SK-N-SH (cell line): Measurements from ENCODE around the gene THBS2. TPM values are rescaled to one million over a fixed set of nuclear protein-coding genes. Genes with fewer than 3 reads are reported as not detected.

ENCODE experiments used
- CTCF ChIA-PET: fragments of 300-600, 350-600 bp; formaldehyde crosslinking; extraction: SDS; loops from one replicate; lab custom pipeline; 2021; lab: Yijun Ruan, JAX
- POLR2A ChIA-PET: fragments of 350-600 bp; sonication (Branson Sonifier 250); formaldehyde crosslinking; extraction: SDS; loops from one replicate; lab custom pipeline; 2020; ENCODE audit warnings: antibody characterized with exemption, inconsistent platforms; lab: Yijun Ruan, JAX
- DNase-seq: peaks from one replicate; pipeline ENCODE4 v3.0.0; 2012
- H2AFZ ChIP-seq: fragments of 200-600 bp; sonication (generic); 2 replicates; pipeline ENCODE4 v1.8.1; 2016; ENCODE audit warnings: antibody characterized with exemption, mild to moderate bottlenecking, low read depth
- H3F3A ChIP-seq: fragments of 200-600 bp; sonication (generic); replicated peaks from 2 replicates; pipeline ENCODE3; 2016; ENCODE audit warnings: antibody characterized with exemption, mild to moderate bottlenecking; ENCODE audit not compliant: insufficient read depth
- H3K27ac ChIP-seq, 2 experiments: fragments of 200-500 bp in 1 of 2; fragments of 200-600 bp in 1 of 2; sonication (Bioruptor generic) in 1 of 2; sonication (generic), shearing (Covaris generic) in 1 of 2; 2 replicates each; pipeline versions ENCODE4 v1.5.1 to v1.6.1; 2014 to 2016; ENCODE audit warnings: low read depth in 2 of 2, inconsistent platforms in 1 of 2, low read length in 1 of 2, mild to moderate bottlenecking in 1 of 2, mixed read lengths in 1 of 2
- H3K27me3 ChIP-seq: fragments of 200-600 bp; sonication (generic), shearing (Covaris generic); 2 replicates; pipeline ENCODE4 v1.6.1; 2016; ENCODE audit warnings: mixed run types; ENCODE audit not compliant: insufficient read depth
- H3K36me3 ChIP-seq, 2 experiments: fragments of 200-500 bp in 1 of 2; fragments of 200-600 bp in 1 of 2; sonication (Bioruptor generic) in 1 of 2; sonication (generic) in 1 of 2; replicated peaks in 1 of 2; 2 replicates each; pipeline versions ENCODE3 to v1.5.1; 2014 to 2016; ENCODE audit warnings: low read length in 1 of 2, mild to moderate bottlenecking in 1 of 2; ENCODE audit not compliant: insufficient read depth in 2 of 2, control insufficient read depth in 1 of 2
- H3K4me1 ChIP-seq, 2 experiments: fragments of 200-500 bp in 1 of 2; fragments of 200-600 bp in 1 of 2; sonication (Bioruptor generic) in 1 of 2; sonication (generic), shearing (Covaris generic) in 1 of 2; 2 replicates each; pipeline versions ENCODE4 v1.5.1 to v1.6.1; 2014 to 2016; ENCODE audit warnings: low read depth in 1 of 2, low read length in 1 of 2, mixed run types in 1 of 2; ENCODE audit not compliant: insufficient read depth in 2 of 2, control insufficient read depth in 1 of 2
- H3K4me2 ChIP-seq: fragments of 200-600 bp; sonication (generic), shearing (Covaris generic); 2 replicates; pipeline ENCODE4 v1.6.1; 2017; ENCODE audit warnings: mixed run types
- H3K4me3 ChIP-seq, 2 experiments: fragments of 200-500 bp in 1 of 2; fragments of 200-600 bp in 1 of 2; sonication (Bioruptor generic) in 1 of 2; sonication (generic), shearing (Covaris generic) in 1 of 2; 2 replicates each; pipeline versions ENCODE4 v1.5.1 to v1.8.1; 2014 to 2016; ENCODE audit warnings: low read depth in 2 of 2, inconsistent platforms in 1 of 2, low read length in 1 of 2, mild to moderate bottlenecking in 1 of 2, mixed read lengths in 1 of 2, moderate library complexity in 1 of 2
- H3K79me2 ChIP-seq: fragments of 200-600 bp; sonication (generic); 2 replicates; pipeline ENCODE4 v1.8.1; 2017; ENCODE audit warnings: mild to moderate bottlenecking; ENCODE audit not compliant: insufficient read depth
- H3K9ac ChIP-seq: fragments of 200-600 bp; sonication (generic); 2 replicates; pipeline ENCODE4 v1.6.1; 2017; ENCODE audit warnings: mixed run types
- H3K9me2 ChIP-seq: fragments of 200-600 bp; sonication (generic); 2 replicates; pipeline ENCODE4 v1.6.1; 2017; ENCODE audit warnings: mixed run types
- H3K9me3 ChIP-seq: fragments of 200-600 bp; sonication (generic); 2 replicates; pipeline ENCODE4 v1.6.1; 2017; ENCODE audit warnings: mixed run types, mild to moderate bottlenecking, moderate library complexity
- H4K20me1 ChIP-seq: fragments of 200-600 bp; sonication (generic); 2 replicates; pipeline ENCODE4 v1.6.1; 2017; ENCODE audit warnings: mild to moderate bottlenecking, mixed run types; ENCODE audit not compliant: insufficient read depth
- CHD2 ChIP-seq: fragments of 150-350 bp; IDR thresholded peaks from 2 replicates; pipeline ENCODE4 v1.6.1; 2018; ENCODE audit warnings: low read length; ENCODE audit not compliant: partially characterized antibody
- EZH2phosphoT487 ChIP-seq: fragments of 200-600 bp; sonication (generic); IDR thresholded peaks from 2 replicates; pipeline ENCODE4 v1.6.1; 2017; ENCODE audit warnings: low read depth, mixed run types, mild to moderate bottlenecking, antibody characterized with exemption, moderate library complexity, borderline replicate concordance
- JUND ChIP-seq: IDR thresholded peaks from 2 replicates; pipeline ENCODE4 v1.4.0; 2012
- RCOR1 ChIP-seq: fragments of 150-350 bp; IDR thresholded peaks from 2 replicates; pipeline ENCODE4 v1.6.1; 2017; ENCODE audit warnings: antibody characterized with exemption, low read length
- TEAD4 ChIP-seq: IDR thresholded peaks from 2 replicates; pipeline ENCODE4 v1.4.0; 2012; ENCODE audit warnings: mild to moderate bottlenecking, borderline replicate concordance; ENCODE audit not compliant: insufficient read depth
- WGBS: methylation state at CpG from one replicate; pipeline ENCODE4 v1.1.6; 2017; ENCODE audit warnings: low lambda C conversion rate; 5-methylcytosine and 5-hydroxymethylcytosine counted together
- polyA plus RNA-seq, 3 experiments: library from polyadenylated mRNA; depleted of rRNA; stranded (reverse); fragments of >200 nt; gene quantifications; 2 replicates each; pipeline ENCODE4 v1.2.3, GENCODE V29; 2012
- TF ChIP-seq, protein P1 (sequence below): IDR thresholded peaks from 2 replicates; pipeline ENCODE4; 2012
- TF ChIP-seq, protein P2 (sequence below): IDR thresholded peaks from 2 replicates; pipeline ENCODE4 v1.4.0; 2012; ENCODE audit warnings: low read depth
- TF ChIP-seq, protein P3 (sequence below): fragments of 150-350 bp; IDR thresholded peaks from 2 replicates; pipeline ENCODE4 v1.6.1; 2017; ENCODE audit warnings: antibody characterized with exemption, low read length, low read depth, borderline replicate concordance

Gene THBS2
- polyA plus RNA-seq, 1 of the 3 experiments (the other 2 are of a cell fraction): 166 TPM

DNA sequence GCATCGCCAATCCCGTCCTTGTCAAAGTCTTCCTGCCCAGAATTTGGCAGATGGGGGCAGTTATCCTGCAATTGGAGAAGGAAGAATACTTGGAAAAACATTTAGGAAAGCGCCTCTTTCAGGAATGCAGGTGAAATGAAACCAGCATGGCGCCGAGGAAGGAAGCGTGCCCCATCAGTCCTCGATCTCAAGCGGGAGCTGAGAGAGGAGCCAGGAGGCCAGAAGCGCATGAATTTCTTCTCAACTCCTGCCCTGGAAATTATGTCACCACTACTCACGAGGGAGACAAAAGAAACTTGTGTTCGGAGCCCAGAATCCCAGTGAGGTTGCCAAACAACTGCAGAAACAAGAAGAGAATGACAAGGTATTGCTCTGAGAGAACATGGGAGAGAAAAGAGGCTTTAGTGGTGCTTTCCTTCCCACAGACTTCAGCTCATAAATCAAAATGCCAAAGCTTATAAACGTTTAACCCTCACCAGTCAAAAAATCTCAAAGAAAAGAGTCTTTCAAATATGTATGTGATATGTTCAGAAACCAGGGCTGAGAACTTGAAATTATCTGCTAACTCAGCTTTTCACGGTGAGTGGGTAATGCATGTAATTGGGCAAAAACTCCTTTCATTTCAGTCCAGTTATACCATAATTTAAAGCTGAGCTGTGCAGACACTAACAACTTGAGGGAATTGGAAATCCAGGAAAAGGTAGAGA is 23.9 kb downstream of the THBS2 start:
- ChIA-PET POLR2A (no interaction called here), CTCF (no interaction called here)
- Histone ChIP-seq H3K9ac (no peak overlapping the region), H4K20me1 (no peaks in the 10 kb centered on the region), H3K4me2 (no peak overlapping the region), H3K9me2 (no peaks in the 10 kb centered on the region), H3F3A (peaks cover 4% of the 10 kb centered on the region), H3K36me3 (peaks cover 14 to 38% of the 10 kb centered on the region in 2 experiments), H3K79me2 (no peaks in the 10 kb centered on the region), H2AFZ (no peak overlapping the region), H3K4me3 (no peak overlapping the region)
- no peak for TF ChIP-seq RCOR1
- TF ChIP-seq, all 33 proteins: peak for 0
- H3K9me3 ChIP-seq: no peaks in the 10 kb centered on the region
- DNase-seq: no peak
- no peaks in the 10 kb centered on the region for H3K4me1 ChIP-seq
- 67% methylated on average over 13 of the region's 13 CpGs for WGBS
- H3K27me3 ChIP-seq: no peaks in the 10 kb centered on the region
- H3K27ac ChIP-seq: no peak overlapping the region

DNA sequence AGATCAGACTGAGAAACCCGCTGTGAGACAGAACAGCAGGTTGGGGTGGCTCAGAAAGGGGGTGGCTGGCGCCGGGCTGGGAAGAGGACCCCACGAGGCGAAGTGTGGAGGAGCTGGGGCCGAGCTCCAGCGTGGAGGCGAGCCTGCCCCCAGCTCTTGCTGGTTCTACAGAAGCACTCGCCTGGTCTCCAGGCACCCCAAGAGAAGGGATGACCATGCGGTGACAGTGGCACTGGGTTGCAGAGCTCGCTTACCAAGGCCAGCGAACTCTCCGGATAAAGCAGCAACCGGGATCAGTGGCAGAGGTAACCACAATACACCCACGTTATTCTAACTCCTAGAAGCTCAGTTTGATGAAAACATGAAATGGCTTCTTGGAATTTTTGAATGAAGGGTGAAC is 26.5 kb downstream of the THBS2 start:
- H2AFZ ChIP-seq: no peak overlapping the region
- H3K36me3 ChIP-seq: peaks cover 24 to 54% of the 10 kb centered on the region in 2 experiments
- H3K27ac ChIP-seq: no peak overlapping the region
- H3K4me3 ChIP-seq: no peak overlapping the region
- H3K79me2 ChIP-seq: no peaks in the 10 kb centered on the region
- no peak overlapping the region for H3K4me2 ChIP-seq
- DNase-seq: no peak
- no peak overlapping the region for H3K9ac ChIP-seq
- no peaks in the 10 kb centered on the region for H3K27me3 ChIP-seq
- no peaks in the 10 kb centered on the region for H3K9me2 ChIP-seq
- WGBS: 85% methylated on average over 12 of the region's 15 CpGs
- no peaks in the 10 kb centered on the region for H4K20me1 ChIP-seq
- POLR2A ChIA-PET: no interaction called here
- no peaks in the 10 kb centered on the region for H3F3A ChIP-seq
- no peaks in the 10 kb centered on the region for H3K9me3 ChIP-seq
- H3K4me1 ChIP-seq: no peaks in the 10 kb centered on the region
- TF ChIP-seq, protein P1, sequence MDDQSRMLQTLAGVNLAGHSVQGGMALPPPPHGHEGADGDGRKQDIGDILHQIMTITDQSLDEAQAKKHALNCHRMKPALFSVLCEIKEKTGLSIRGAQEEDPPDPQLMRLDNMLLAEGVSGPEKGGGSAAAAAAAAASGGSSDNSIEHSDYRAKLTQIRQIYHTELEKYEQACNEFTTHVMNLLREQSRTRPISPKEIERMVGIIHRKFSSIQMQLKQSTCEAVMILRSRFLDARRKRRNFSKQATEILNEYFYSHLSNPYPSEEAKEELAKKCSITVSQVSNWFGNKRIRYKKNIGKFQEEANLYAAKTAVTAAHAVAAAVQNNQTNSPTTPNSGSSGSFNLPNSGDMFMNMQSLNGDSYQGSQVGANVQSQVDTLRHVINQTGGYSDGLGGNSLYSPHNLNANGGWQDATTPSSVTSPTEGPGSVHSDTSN: no peak
- TF ChIP-seq, protein P2, sequence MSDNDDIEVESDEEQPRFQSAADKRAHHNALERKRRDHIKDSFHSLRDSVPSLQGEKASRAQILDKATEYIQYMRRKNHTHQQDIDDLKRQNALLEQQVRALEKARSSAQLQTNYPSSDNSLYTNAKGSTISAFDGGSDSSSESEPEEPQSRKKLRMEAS: no peak
- no peak for TF ChIP-seq EZH2phosphoT487
- CTCF ChIA-PET: no interaction called here

DNA sequence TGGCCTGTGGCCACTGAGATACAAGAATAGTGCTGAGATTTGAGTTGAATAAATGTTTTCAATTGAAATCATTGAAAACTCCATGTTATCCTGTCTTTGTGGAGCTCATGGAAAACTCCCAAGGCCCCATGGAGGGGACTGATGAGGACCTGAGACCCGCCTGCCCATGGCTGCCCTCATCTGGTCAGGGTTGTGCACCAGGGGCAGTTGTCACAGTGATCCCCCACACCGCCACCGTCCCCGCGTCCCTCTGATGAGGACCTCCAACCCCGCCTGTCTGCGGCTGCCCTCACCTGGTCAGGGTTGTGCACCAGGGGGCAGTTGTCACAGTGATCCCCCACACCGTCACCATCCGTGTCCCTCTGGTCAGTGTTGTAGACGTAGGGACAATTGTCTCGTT is 27.8 kb downstream of the THBS2 start:
- Histone ChIP-seq H3K4me2 (no peak overlapping the region), H3K36me3 (peaks cover 32 to 59% of the 10 kb centered on the region in 2 experiments), H3K27me3 (no peaks in the 10 kb centered on the region), H3K4me3 (no peak overlapping the region), H4K20me1 (no peaks in the 10 kb centered on the region), H3K9ac (no peak overlapping the region), H3F3A (no peaks in the 10 kb centered on the region), H2AFZ (no peak overlapping the region), H3K9me2 (no peaks in the 10 kb centered on the region), H3K9me3 (no peaks in the 10 kb centered on the region), H3K4me1 (no peaks in the 10 kb centered on the region), H3K79me2 (no peaks in the 10 kb centered on the region), H3K27ac (no peak overlapping the region)
- WGBS: 88% methylated on average over 7 of the region's 11 CpGs
- ChIA-PET POLR2A (no interaction called here), CTCF (no interaction called here)
- no peak for DNase-seq
- TF ChIP-seq, protein P3, sequence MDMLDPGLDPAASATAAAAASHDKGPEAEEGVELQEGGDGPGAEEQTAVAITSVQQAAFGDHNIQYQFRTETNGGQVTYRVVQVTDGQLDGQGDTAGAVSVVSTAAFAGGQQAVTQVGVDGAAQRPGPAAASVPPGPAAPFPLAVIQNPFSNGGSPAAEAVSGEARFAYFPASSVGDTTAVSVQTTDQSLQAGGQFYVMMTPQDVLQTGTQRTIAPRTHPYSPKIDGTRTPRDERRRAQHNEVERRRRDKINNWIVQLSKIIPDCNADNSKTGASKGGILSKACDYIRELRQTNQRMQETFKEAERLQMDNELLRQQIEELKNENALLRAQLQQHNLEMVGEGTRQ: no peak
- no peak for TF ChIP-seq TEAD4
- TF ChIP-seq CHD2: no peak
- no peak for TF ChIP-seq JUND
